HepG2 (cell line): Measurements from ENCODE around the gene GBA2. TPM values are rescaled to one million over a fixed set of nuclear protein-coding genes. Genes with fewer than 3 reads are reported as not detected.

Experiments
- CREB1 ChIP-seq, 2 experiments: fragments of 450-650 bp in 1 of 2; IDR thresholded peaks; 2 replicates each; pipeline ENCODE4 v1.6.1; 2016 to 2017; ENCODE audit warnings: control low read depth in 1 of 2, mild to moderate bottlenecking in 1 of 2, missing compliant biosample characterization in 1 of 2, missing genetic modification characterization in 1 of 2
- HNRNPLL ChIP-seq: fragments of 200-400 bp; formaldehyde crosslinking; IDR thresholded peaks from 2 replicates; pipeline ENCODE4 v1.6.1; 2017; ENCODE audit warnings: mild to moderate bottlenecking, low read depth, low read length; ENCODE audit not compliant: poor library complexity, severe bottlenecking
- KMT2B ChIP-seq: IDR thresholded peaks from 2 replicates; pipeline ENCODE4 v1.6.1; 2016; ENCODE audit warnings: missing genetic modification reagents, missing compliant biosample characterization
- MBNL3 ChIP-seq: fragments of 250-450 bp; sonication (Bioruptor Pico); conservative IDR thresholded peaks from 2 replicates; pipeline ENCODE4 v1.8.0; 2022; ENCODE audit warnings: mild to moderate bottlenecking, inconsistent platforms
- ONECUT2 ChIP-seq: sonication (generic); formaldehyde crosslinking; IDR thresholded peaks from 2 replicates; pipeline ENCODE4 v1.4.0; 2020; ENCODE audit warnings: missing genetic modification reagents
- SAFB2 ChIP-seq: sonication (generic); formaldehyde crosslinking; IDR thresholded peaks from 2 replicates; pipeline ENCODE4 v1.5.1; 2020; ENCODE audit warnings: missing genetic modification reagents, low read depth, mild to moderate bottlenecking, borderline replicate concordance
- SOX6 ChIP-seq, 2 experiments: fragments of 450-650 bp in 1 of 2; sonication (generic) in 1 of 2; formaldehyde crosslinking in 1 of 2; IDR thresholded peaks; 2 replicates each; pipeline versions ENCODE4 v1.4.0 to v1.6.1; 2017 to 2020; ENCODE audit warnings: antibody characterized with exemption in 1 of 2, mild to moderate bottlenecking in 1 of 2, missing genetic modification reagents in 1 of 2
- SP4 ChIP-seq: sonication (generic); formaldehyde crosslinking; IDR thresholded peaks from 2 replicates; pipeline ENCODE4 v1.8.1; 2023; ENCODE audit warnings: mild to moderate bottlenecking, missing genetic modification reagents
- SP5 ChIP-seq: IDR thresholded peaks from 2 replicates; pipeline ENCODE4 v1.6.1; 2016; ENCODE audit warnings: low read depth, borderline replicate concordance
- ZNF614 ChIP-seq: IDR thresholded peaks from 2 replicates; pipeline ENCODE4 v1.6.1; 2018; ENCODE audit warnings: missing biosample characterization, missing genetic modification reagents, inconsistent platforms, borderline replicate concordance
- ZNF768 ChIP-seq: sonication (generic); formaldehyde crosslinking; IDR thresholded peaks from 2 replicates; pipeline ENCODE4 v1.4.0; 2020; ENCODE audit warnings: missing genetic modification reagents
- polyA plus RNA-seq, 8 experiments: library from polyadenylated mRNA; depleted of rRNA in 3 of 8; stranded (reverse) in 7 of 8; unstranded in 1 of 8; fragments of >200 nt; fragmentation: Illumina TruSeq in 4 of 8; extraction: Trizol in 4 of 8; gene quantifications; 2 replicates each; pipeline versions ENCODE4 v1.2.1 to v1.2.3, GENCODE V29; 2011 to 2016; ENCODE audit warnings: low read depth in 4 of 8, missing spikeins in 1 of 8, mixed read lengths in 1 of 8; ENCODE audit not compliant: insufficient read depth in 1 of 8
- total RNA-seq, 5 experiments: library from RNA; depleted of rRNA; stranded (reverse); fragments of >200 nt; fragmentation: Illumina TruSeq; extraction: Trizol; gene quantifications; 2 replicates each; pipeline ENCODE4 v1.2.3, GENCODE V29; 2016; ENCODE audit warnings: low read depth in 1 of 5
- TF ChIP-seq, protein P1 (sequence below): sonication (generic); IDR thresholded peaks from 2 replicates; pipeline ENCODE4 v1.6.1; 2016; ENCODE audit warnings: low read depth, borderline replicate concordance
- TF ChIP-seq, protein P2 (sequence below): sonication (generic); formaldehyde crosslinking; conservative IDR thresholded peaks from 2 replicates; pipeline ENCODE4 v1.8.0; 2022; ENCODE audit warnings: mild to moderate bottlenecking, moderate library complexity, missing genetic modification reagents
- TF ChIP-seq, protein P3 (sequence below): sonication (generic); formaldehyde crosslinking; IDR thresholded peaks from 2 replicates; pipeline ENCODE4 v1.8.1; 2023; ENCODE audit warnings: mild to moderate bottlenecking, missing genetic modification reagents
- TF ChIP-seq, protein P4 (sequence below): sonication (generic); formaldehyde crosslinking; IDR thresholded peaks from 2 replicates; pipeline ENCODE4 v1.5.0; 2020; ENCODE audit warnings: mild to moderate bottlenecking, missing genetic modification reagents
- TF ChIP-seq, protein P5 (sequence below): sonication (generic); formaldehyde crosslinking; IDR thresholded peaks from 2 replicates; pipeline ENCODE4 v1.8.0; 2022; ENCODE audit warnings: mild to moderate bottlenecking, missing genetic modification reagents, moderate library complexity
- TF ChIP-seq, protein P6 (sequence below): sonication (generic); formaldehyde crosslinking; IDR thresholded peaks from 2 replicates; pipeline ENCODE4 v1.4.0; 2020; ENCODE audit warnings: low read depth, missing genetic modification reagents

The GBA2 gene
- total and polyA plus RNA-seq, 2 of the 13 experiments (the other 11 are each of a cell fraction or from before 2014, with no cell fraction given) = 37.5 to 86.1 TPM

DNA sequence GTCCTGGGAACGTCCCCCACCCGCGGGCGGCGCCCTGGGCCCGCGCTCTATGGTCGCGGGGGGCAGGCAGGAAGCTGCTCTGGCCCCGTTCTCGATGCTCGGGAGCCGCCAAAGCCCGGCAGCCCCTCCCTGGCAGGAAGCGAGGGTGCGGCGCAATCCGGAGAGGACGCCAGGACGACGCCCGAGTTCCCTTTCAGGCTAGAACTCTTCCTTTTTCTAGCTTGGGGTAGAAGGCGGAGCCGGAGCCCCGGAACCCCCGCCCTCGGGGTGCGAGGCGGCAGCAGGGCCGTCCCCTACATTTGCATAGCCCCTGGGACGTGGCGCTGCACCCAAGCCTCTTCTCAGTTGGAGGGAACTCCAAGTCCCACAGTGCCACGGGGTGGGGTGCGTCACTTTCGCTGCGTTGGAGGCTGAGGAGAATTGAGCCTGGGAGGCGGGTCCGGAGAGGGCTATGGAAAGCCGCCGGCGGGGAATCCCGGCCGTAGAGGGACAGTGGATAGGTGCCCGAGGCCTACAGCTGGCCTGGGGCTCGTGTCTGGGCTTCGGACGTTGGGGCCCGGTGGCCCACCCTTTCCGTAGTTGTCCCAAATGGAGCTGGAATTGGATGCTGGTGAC lies 16.7 kb downstream of the GBA2 start, which contains the start of the genes CREB3 and TLN1 (continued):
- TF ChIP-seq, protein P1, sequence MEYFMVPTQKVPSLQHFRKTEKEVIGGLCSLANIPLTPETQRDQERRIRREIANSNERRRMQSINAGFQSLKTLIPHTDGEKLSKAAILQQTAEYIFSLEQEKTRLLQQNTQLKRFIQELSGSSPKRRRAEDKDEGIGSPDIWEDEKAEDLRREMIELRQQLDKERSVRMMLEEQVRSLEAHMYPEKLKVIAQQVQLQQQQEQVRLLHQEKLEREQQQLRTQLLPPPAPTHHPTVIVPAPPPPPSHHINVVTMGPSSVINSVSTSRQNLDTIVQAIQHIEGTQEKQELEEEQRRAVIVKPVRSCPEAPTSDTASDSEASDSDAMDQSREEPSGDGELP = no peak; the same call in 1 of the 2 replicates
- peak; percentile 84 for TF ChIP-seq SP4 (CRISPR knock-in tag)
- TF ChIP-seq, protein P2, sequence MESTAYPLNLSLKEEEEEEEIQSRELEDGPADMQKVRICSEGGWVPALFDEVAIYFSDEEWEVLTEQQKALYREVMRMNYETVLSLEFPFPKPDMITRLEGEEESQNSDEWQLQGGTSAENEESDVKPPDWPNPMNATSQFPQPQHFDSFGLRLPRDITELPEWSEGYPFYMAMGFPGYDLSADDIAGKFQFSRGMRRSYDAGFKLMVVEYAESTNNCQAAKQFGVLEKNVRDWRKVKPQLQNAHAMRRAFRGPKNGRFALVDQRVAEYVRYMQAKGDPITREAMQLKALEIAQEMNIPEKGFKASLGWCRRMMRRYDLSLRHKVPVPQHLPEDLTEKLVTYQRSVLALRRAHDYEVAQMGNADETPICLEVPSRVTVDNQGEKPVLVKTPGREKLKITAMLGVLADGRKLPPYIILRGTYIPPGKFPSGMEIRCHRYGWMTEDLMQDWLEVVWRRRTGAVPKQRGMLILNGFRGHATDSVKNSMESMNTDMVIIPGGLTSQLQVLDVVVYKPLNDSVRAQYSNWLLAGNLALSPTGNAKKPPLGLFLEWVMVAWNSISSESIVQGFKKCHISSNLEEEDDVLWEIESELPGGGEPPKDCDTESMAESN = 0 out of 2 replicates have a peak, but pooled peaks have one; percentile 45
- no peak for TF ChIP-seq MBNL3 (CRISPR knock-in tag)
- TF ChIP-seq SP5 (CRISPR knock-in tag) = no peak; the same call in 1 of the 2 replicates
- TF ChIP-seq, protein P3, sequence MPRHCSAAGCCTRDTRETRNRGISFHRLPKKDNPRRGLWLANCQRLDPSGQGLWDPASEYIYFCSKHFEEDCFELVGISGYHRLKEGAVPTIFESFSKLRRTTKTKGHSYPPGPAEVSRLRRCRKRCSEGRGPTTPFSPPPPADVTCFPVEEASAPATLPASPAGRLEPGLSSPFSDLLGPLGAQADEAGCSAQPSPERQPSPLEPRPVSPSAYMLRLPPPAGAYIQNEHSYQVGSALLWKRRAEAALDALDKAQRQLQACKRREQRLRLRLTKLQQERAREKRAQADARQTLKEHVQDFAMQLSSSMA (CRISPR knock-in tag) = peak; percentile 48; the same call in 1 of the 2 replicates
- TF ChIP-seq SAFB2 (CRISPR knock-in tag) = no peak; the same call in 1 of the 2 replicates
- no peak for TF ChIP-seq ONECUT2 (CRISPR knock-in tag)
- peak; percentile 93 for TF ChIP-seq HNRNPLL
- TF ChIP-seq SOX6 (IDR thresholded peaks at IDR 0.05) = no peak
- TF ChIP-seq SOX6 (CRISPR knock-in tag; IDR thresholded peaks at IDR 0.05) = peak; percentile 68; the same call in 1 of the 2 replicates
- TF ChIP-seq, protein P4, sequence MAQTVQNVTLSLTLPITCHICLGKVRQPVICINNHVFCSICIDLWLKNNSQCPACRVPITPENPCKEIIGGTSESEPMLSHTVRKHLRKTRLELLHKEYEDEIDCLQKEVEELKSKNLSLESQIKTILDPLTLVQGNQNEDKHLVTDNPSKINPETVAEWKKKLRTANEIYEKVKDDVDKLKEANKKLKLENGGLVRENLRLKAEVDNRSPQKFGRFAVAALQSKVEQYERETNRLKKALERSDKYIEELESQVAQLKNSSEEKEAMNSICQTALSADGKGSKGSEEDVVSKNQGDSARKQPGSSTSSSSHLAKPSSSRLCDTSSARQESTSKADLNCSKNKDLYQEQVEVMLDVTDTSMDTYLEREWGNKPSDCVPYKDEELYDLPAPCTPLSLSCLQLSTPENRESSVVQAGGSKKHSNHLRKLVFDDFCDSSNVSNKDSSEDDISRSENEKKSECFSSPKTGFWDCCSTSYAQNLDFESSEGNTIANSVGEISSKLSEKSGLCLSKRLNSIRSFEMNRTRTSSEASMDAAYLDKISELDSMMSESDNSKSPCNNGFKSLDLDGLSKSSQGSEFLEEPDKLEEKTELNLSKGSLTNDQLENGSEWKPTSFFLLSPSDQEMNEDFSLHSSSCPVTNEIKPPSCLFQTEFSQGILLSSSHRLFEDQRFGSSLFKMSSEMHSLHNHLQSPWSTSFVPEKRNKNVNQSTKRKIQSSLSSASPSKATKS = no peak
- TF ChIP-seq ZNF614 (CRISPR knock-in tag) = peak; percentile 61; the same call in 1 of the 2 replicates
- peak; percentile 80 for TF ChIP-seq CREB1 (IDR thresholded peaks at IDR 0.05)
- peak; percentile 95 for TF ChIP-seq CREB1 (CRISPR knock-in tag; IDR thresholded peaks at IDR 0.05)
- no peak for TF ChIP-seq ZNF768
- TF ChIP-seq, protein P5, sequence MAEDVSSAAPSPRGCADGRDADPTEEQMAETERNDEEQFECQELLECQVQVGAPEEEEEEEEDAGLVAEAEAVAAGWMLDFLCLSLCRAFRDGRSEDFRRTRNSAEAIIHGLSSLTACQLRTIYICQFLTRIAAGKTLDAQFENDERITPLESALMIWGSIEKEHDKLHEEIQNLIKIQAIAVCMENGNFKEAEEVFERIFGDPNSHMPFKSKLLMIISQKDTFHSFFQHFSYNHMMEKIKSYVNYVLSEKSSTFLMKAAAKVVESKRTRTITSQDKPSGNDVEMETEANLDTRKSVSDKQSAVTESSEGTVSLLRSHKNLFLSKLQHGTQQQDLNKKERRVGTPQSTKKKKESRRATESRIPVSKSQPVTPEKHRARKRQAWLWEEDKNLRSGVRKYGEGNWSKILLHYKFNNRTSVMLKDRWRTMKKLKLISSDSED = no peak
- TF ChIP-seq KMT2B = peak; percentile 53
- TF ChIP-seq, protein P6, sequence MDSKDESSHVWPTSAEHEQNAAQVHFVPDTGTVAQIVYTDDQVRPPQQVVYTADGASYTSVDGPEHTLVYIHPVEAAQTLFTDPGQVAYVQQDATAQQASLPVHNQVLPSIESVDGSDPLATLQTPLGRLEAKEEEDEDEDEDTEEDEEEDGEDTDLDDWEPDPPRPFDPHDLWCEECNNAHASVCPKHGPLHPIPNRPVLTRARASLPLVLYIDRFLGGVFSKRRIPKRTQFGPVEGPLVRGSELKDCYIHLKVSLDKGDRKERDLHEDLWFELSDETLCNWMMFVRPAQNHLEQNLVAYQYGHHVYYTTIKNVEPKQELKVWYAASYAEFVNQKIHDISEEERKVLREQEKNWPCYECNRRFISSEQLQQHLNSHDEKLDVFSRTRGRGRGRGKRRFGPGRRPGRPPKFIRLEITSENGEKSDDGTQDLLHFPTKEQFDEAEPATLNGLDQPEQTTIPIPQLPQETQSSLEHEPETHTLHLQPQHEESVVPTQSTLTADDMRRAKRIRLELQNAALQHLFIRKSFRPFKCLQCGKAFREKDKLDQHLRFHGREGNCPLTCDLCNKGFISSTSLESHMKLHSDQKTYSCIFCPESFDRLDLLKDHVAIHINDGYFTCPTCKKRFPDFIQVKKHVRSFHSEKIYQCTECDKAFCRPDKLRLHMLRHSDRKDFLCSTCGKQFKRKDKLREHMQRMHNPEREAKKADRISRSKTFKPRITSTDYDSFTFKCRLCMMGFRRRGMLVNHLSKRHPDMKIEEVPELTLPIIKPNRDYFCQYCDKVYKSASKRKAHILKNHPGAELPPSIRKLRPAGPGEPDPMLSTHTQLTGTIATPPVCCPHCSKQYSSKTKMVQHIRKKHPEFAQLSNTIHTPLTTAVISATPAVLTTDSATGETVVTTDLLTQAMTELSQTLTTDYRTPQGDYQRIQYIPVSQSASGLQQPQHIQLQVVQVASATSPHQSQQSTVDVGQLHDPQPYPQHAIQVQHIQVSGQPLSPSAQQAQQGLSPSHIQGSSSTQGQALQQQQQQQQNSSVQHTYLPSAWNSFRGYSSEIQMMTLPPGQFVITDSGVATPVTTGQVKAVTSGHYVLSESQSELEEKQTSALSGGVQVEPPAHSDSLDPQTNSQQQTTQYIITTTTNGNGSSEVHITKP (CRISPR knock-in tag) = peak; percentile 41; the same call in 1 of the 2 replicates
